ENCODE results near the gene WDR83.

DNA sequence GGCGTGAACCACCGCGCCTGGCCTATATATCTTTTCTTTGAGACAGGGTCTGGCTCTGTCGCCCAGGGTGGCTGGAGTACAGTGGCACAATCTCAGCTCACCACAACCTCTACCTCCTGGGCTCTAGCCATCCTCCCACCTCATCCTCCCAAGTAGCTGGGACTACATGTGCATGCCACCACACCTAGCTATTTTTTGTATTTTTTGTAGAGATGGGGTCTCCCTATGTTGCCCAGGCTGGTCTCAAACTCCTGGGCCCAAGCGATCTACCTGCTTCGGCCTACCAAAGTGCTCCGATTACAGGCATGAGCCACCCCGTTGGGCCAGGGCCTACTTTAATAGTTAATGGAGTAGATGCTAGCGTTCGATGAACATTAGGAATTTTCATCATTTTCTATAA lies 53.7 kb downstream of the WDR83 start:
- TF ChIP-seq ZNF391 (tag by site-specific recombination; IDR thresholded peaks at IDR 0.05; ENCODE audit: borderline replicate concordance, low read depth) (no peak), SCRT1 (tag by site-specific recombination; IDR thresholded peaks at IDR 0.05; ENCODE audit: borderline replicate concordance) (no peak), ZNF558 (tag by site-specific recombination; IDR thresholded peaks at IDR 0.05) (no peak), ZNF2 (tag by site-specific recombination; IDR thresholded peaks at IDR 0.05) (no peak), FEZF1 (tag by site-specific recombination; IDR thresholded peaks at IDR 0.05) (no peak)
- TF ChIP-seq, protein P1, sequence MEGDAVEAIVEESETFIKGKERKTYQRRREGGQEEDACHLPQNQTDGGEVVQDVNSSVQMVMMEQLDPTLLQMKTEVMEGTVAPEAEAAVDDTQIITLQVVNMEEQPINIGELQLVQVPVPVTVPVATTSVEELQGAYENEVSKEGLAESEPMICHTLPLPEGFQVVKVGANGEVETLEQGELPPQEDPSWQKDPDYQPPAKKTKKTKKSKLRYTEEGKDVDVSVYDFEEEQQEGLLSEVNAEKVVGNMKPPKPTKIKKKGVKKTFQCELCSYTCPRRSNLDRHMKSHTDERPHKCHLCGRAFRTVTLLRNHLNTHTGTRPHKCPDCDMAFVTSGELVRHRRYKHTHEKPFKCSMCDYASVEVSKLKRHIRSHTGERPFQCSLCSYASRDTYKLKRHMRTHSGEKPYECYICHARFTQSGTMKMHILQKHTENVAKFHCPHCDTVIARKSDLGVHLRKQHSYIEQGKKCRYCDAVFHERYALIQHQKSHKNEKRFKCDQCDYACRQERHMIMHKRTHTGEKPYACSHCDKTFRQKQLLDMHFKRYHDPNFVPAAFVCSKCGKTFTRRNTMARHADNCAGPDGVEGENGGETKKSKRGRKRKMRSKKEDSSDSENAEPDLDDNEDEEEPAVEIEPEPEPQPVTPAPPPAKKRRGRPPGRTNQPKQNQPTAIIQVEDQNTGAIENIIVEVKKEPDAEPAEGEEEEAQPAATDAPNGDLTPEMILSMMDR (tag by site-specific recombination; IDR thresholded peaks at IDR 0.05) = no peak
- TF ChIP-seq, protein P2, sequence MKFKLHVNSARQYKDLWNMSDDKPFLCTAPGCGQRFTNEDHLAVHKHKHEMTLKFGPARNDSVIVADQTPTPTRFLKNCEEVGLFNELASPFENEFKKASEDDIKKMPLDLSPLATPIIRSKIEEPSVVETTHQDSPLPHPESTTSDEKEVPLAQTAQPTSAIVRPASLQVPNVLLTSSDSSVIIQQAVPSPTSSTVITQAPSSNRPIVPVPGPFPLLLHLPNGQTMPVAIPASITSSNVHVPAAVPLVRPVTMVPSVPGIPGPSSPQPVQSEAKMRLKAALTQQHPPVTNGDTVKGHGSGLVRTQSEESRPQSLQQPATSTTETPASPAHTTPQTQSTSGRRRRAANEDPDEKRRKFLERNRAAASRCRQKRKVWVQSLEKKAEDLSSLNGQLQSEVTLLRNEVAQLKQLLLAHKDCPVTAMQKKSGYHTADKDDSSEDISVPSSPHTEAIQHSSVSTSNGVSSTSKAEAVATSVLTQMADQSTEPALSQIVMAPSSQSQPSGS (tag by site-specific recombination; IDR thresholded peaks at IDR 0.05; ENCODE audit: low read depth) = no peak
- TF ChIP-seq, protein P3, sequence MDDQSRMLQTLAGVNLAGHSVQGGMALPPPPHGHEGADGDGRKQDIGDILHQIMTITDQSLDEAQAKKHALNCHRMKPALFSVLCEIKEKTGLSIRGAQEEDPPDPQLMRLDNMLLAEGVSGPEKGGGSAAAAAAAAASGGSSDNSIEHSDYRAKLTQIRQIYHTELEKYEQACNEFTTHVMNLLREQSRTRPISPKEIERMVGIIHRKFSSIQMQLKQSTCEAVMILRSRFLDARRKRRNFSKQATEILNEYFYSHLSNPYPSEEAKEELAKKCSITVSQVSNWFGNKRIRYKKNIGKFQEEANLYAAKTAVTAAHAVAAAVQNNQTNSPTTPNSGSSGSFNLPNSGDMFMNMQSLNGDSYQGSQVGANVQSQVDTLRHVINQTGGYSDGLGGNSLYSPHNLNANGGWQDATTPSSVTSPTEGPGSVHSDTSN (CRISPR knock-in tag; IDR thresholded peaks at IDR 0.05) = no peak

Measured in HEK293 (cell line).